ENCODE measurements around the gene ZNF358.

ZNF358 gene

GRCh38 chr19:7550169-7550770, 34.4 kb downstream of the ZNF358 start:
- ATAC-seq (ENCODE audit: insufficient read depth, low read depth) = no peak
- H3K9ac ChIP-seq (ENCODE audit: low read depth, low read length) = no peak overlapping the region

DNA sequence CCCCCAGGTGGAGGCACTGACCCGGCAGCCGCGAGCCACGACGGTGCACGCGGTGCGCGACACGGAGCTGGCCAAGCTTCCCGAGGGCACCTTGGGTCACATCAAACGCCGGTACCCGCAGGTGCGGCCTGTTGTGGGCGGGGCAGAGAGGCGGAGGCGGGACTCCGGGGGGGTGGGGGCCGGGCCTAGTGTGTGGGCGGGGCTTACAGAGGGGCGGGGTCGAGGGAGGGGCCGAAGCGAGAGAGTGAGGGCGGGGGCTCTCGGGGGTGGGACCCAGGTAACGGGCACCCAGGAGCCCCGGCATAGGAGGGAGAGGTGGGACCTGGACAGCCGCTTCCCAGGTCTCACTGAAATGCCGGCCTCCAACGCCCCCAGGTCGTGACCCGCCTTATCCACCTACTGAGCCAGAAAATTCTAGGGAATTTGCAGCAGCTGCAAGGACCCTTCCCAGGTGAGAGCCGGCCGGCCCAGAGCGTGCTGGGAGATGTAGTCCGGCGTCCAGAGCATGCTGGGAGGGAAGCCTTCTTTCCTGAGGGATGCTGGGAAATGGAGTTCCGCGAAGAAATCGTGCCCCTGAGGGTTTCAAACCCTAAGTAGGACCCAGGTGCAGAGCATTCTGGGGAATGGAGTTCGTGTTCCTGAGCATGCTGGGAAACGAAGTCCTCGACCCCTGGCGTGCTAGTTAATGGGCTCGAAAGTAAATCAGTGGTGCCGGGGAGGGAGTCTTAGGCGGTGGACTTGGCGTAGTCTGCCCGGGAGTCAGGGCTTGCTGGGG, 35.3 kb downstream of the ZNF358 start:
- H3K4me2 ChIP-seq (ENCODE audit: insufficient read depth, low read length) = no peak overlapping the region
- H3K27ac ChIP-seq (ENCODE audit: low read length) = no peak overlapping the region

More at GRCh38 chr19:7550169-7550770, 34.4 kb downstream of the ZNF358 start:
- Histone ChIP-seq H4K20me1 (ENCODE audit: insufficient read depth, low read length) (no peaks in the 10 kb centered on the region; the same call in 1 of the 2 replicates), H2AFZ (ENCODE audit: low read depth, low read length) (no peak overlapping the region), H3K9me3 (ENCODE audit: insufficient read depth, low read length, severe bottlenecking) (no peaks in the 10 kb centered on the region), H3K27me3 (ENCODE audit: insufficient read depth, low read length, poor library complexity) (no peaks in the 10 kb centered on the region), H3K4me2 (ENCODE audit: insufficient read depth, low read length) (no peak overlapping the region), H3K27ac (ENCODE audit: low read length) (no peak overlapping the region), H3K4me3 (ENCODE audit: low read depth in 1 of 2, low read length in 2 of 2) (no peak overlapping the region), H3K36me3 (ENCODE audit: insufficient read depth, low read length) (peaks cover 24% of the 10 kb centered on the region), H3K4me1 (ENCODE audit: insufficient read depth, low read length) (no peaks in the 10 kb centered on the region), H3K79me2 (ENCODE audit: insufficient read depth, low read length) (no peaks in the 10 kb centered on the region)
- no peak for DNase-seq
- no peak for TF ChIP-seq CTCF (IDR thresholded peaks at IDR 0.05; ENCODE audit: borderline replicate concordance, extremely low read depth, low read length, poor library complexity, severe bottlenecking)
- TF ChIP-seq EZH2 (IDR thresholded peaks at IDR 0.05; ENCODE audit: borderline replicate concordance, low read depth, low read length, severe bottlenecking) = no peak

DNA sequence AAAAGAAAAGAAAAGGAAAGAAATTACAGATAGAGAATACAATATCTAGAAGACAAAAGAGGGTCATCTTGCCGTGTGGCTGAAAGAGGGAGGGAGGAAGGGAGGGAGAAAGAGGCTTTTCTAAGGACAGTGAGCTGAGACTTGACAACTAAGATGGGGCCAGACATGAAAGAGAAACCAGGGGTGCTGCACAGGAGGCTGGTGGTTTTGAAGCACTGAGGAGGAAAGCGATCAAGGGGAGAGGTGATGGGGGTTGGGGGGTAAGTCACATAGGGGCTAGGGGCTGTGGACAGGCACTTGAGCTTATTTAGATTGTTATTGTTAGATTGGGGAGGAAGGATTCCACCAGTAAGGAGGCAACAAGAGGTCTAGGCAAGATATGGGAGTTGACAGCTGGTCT, 36.9 kb downstream of the ZNF358 start:
- ATAC-seq (ENCODE audit: insufficient read depth, low read depth) = no peak
- H3K4me1 ChIP-seq (ENCODE audit: insufficient read depth, low read length) = no peaks in the 10 kb centered on the region
- H3K9ac ChIP-seq (ENCODE audit: low read depth, low read length) = no peak overlapping the region
- H3K27ac ChIP-seq (ENCODE audit: low read length) = no peak overlapping the region
- H3K79me2 ChIP-seq (ENCODE audit: insufficient read depth, low read length) = no peaks in the 10 kb centered on the region
- no peaks in the 10 kb centered on the region for H3K9me3 ChIP-seq (ENCODE audit: insufficient read depth, low read length, severe bottlenecking)
- H4K20me1 ChIP-seq (ENCODE audit: insufficient read depth, low read length) = no peaks in the 10 kb centered on the region; the same call in 1 of the 2 replicates
- H3K27me3 ChIP-seq (ENCODE audit: insufficient read depth, low read length, poor library complexity) = no peaks in the 10 kb centered on the region
- no peak for DNase-seq
- no peak overlapping the region for H3K4me3 ChIP-seq (ENCODE audit: low read depth in 1 of 2, low read length in 2 of 2)
- no peak for TF ChIP-seq CTCF (IDR thresholded peaks at IDR 0.05; ENCODE audit: borderline replicate concordance, extremely low read depth, low read length, poor library complexity, severe bottlenecking)
- no peak for TF ChIP-seq EZH2 (IDR thresholded peaks at IDR 0.05; ENCODE audit: borderline replicate concordance, low read depth, low read length, severe bottlenecking)
- no peak overlapping the region for H2AFZ ChIP-seq (ENCODE audit: low read depth, low read length)
- H3K4me2 ChIP-seq (ENCODE audit: insufficient read depth, low read length) = no peak overlapping the region
- peaks cover 39% of the 10 kb centered on the region for H3K36me3 ChIP-seq (ENCODE audit: insufficient read depth, low read length)

More for the DNA sequence above, 35.3 kb downstream of the ZNF358 start:
- Histone ChIP-seq H3K4me3 (ENCODE audit: low read depth in 1 of 2, low read length in 2 of 2) (no peak overlapping the region), H3K27me3 (ENCODE audit: insufficient read depth, low read length, poor library complexity) (no peaks in the 10 kb centered on the region), H2AFZ (ENCODE audit: low read depth, low read length) (no peak overlapping the region), H3K4me1 (ENCODE audit: insufficient read depth, low read length) (no peaks in the 10 kb centered on the region), H3K9ac (ENCODE audit: low read depth, low read length) (no peak overlapping the region), H4K20me1 (ENCODE audit: insufficient read depth, low read length) (no peaks in the 10 kb centered on the region; the same call in 1 of the 2 replicates), H3K79me2 (ENCODE audit: insufficient read depth, low read length) (no peaks in the 10 kb centered on the region), H3K9me3 (ENCODE audit: insufficient read depth, low read length, severe bottlenecking) (no peaks in the 10 kb centered on the region), H3K36me3 (ENCODE audit: insufficient read depth, low read length) (peaks cover 25% of the 10 kb centered on the region)
- DNase-seq (peak; percentile 38), ATAC-seq (ENCODE audit: insufficient read depth, low read depth) (peak; percentile 58; the same call in 2 of the 3 replicates)
- TF ChIP-seq EZH2 (IDR thresholded peaks at IDR 0.05; ENCODE audit: borderline replicate concordance, low read depth, low read length, severe bottlenecking) (no peak), CTCF (IDR thresholded peaks at IDR 0.05; ENCODE audit: borderline replicate concordance, extremely low read depth, low read length, poor library complexity, severe bottlenecking) (no peak)
